Hepatocyte (in vitro differentiated cells): ENCODE data around the gene IL22RA1. TPM values are rescaled to one million over a fixed set of nuclear protein-coding genes. Genes with fewer than 3 reads are reported as not detected.

Source experiments
- DNase-seq: peaks from one replicate; pipeline ENCODE4 v3.0.0-alpha.2; 2016; ENCODE audit warnings: low spot score
- H2AFZ ChIP-seq: fragments of 200-600 bp; sonication (generic); 2 replicates; pipeline ENCODE4 v1.6.0; 2016; ENCODE audit warnings: antibody characterized with exemption, mild to moderate bottlenecking
- H3K27ac ChIP-seq: fragments of 200-600 bp; sonication (generic); 2 replicates; pipeline ENCODE4 v1.5.1; 2016; ENCODE audit warnings: mild to moderate bottlenecking
- H3K27me3 ChIP-seq: fragments of 200-600 bp; sonication (generic); 2 replicates; pipeline ENCODE4 v1.6.1; 2016
- H3K36me3 ChIP-seq: fragments of 200-600 bp; sonication (generic); replicated peaks from 2 replicates; pipeline ENCODE4 v1.5.1; 2016; ENCODE audit warnings: low read depth; ENCODE audit not compliant: insufficient read depth
- H3K4me1 ChIP-seq: fragments of 200-600 bp; sonication (generic); 2 replicates; pipeline ENCODE4 v1.5.1; 2016; ENCODE audit warnings: mild to moderate bottlenecking, moderate library complexity; ENCODE audit not compliant: insufficient read depth
- H3K4me2 ChIP-seq: fragments of 200-600 bp; sonication (generic); 2 replicates; pipeline ENCODE4 v1.6.0; 2016
- H3K4me3 ChIP-seq: fragments of 200-600 bp; sonication (generic); 2 replicates; pipeline ENCODE4 v1.5.1; 2016; ENCODE audit warnings: mild to moderate bottlenecking
- H3K79me2 ChIP-seq: fragments of 200-600 bp; sonication (generic); 2 replicates; pipeline ENCODE4 v1.6.0; 2017; ENCODE audit warnings: mild to moderate bottlenecking
- H3K9me2 ChIP-seq: fragments of 200-600 bp; sonication (generic); replicated peaks from 2 replicates; pipeline ENCODE4 v1.6.0; 2017; ENCODE audit warnings: mild to moderate bottlenecking; ENCODE audit not compliant: insufficient read depth
- H3K9me3 ChIP-seq: fragments of 200-600 bp; sonication (generic); 2 replicates; pipeline ENCODE4 v1.5.1; 2016; ENCODE audit warnings: low read depth, mild to moderate bottlenecking
- H4K20me1 ChIP-seq: fragments of 200-600 bp; sonication (generic); 2 replicates; pipeline ENCODE4 v1.6.0; 2016; ENCODE audit warnings: mild to moderate bottlenecking; ENCODE audit not compliant: insufficient read depth, poor library complexity, severe bottlenecking
- EZH2 ChIP-seq: fragments of 200-600 bp; sonication (generic); IDR thresholded peaks from 2 replicates; pipeline ENCODE4 v1.6.1; 2016; ENCODE audit warnings: antibody characterized with exemption, mild to moderate bottlenecking, borderline replicate concordance
- EZH2phosphoT487 ChIP-seq: fragments of 200-600 bp; sonication (generic); IDR thresholded peaks from one replicate; pipeline ENCODE4 v1.6.1; 2018; ENCODE audit warnings: antibody characterized with exemption, mild to moderate bottlenecking, low read depth, moderate library complexity; ENCODE audit not compliant: unreplicated experiment, severe bottlenecking
- WGBS: methylation state at CpG from one replicate; pipeline ENCODE4 v1.1.6; 2016; ENCODE audit warnings: low lambda C conversion rate; ENCODE audit errors: missing lambda C conversion rate; 5-methylcytosine and 5-hydroxymethylcytosine counted together
- polyA plus RNA-seq: library from polyadenylated mRNA; unstranded; fragments of >200 nt; fragmentation: Nextera tagmentation; extraction: Ambion mirVana; gene quantifications from 2 replicates; pipeline ENCODE4 v1.2.1, GENCODE V29; 2016
- total RNA-seq: library from RNA; depleted of rRNA; stranded (reverse); fragments of >200 nt; gene quantifications from 2 replicates; pipeline ENCODE4 v1.2.3, GENCODE V29; 2014
- TF ChIP-seq, protein P1 (sequence below): fragments of 200-600 bp; sonication (generic); IDR thresholded peaks from 2 replicates; pipeline ENCODE4 v1.5.1; 2016; ENCODE audit warnings: antibody characterized with exemption, mild to moderate bottlenecking; ENCODE audit not compliant: poor library complexity

Gene IL22RA1
- total and polyA plus RNA-seq, 2 experiments from 2014 or later = 6.1 to 8.2 TPM

DNA sequence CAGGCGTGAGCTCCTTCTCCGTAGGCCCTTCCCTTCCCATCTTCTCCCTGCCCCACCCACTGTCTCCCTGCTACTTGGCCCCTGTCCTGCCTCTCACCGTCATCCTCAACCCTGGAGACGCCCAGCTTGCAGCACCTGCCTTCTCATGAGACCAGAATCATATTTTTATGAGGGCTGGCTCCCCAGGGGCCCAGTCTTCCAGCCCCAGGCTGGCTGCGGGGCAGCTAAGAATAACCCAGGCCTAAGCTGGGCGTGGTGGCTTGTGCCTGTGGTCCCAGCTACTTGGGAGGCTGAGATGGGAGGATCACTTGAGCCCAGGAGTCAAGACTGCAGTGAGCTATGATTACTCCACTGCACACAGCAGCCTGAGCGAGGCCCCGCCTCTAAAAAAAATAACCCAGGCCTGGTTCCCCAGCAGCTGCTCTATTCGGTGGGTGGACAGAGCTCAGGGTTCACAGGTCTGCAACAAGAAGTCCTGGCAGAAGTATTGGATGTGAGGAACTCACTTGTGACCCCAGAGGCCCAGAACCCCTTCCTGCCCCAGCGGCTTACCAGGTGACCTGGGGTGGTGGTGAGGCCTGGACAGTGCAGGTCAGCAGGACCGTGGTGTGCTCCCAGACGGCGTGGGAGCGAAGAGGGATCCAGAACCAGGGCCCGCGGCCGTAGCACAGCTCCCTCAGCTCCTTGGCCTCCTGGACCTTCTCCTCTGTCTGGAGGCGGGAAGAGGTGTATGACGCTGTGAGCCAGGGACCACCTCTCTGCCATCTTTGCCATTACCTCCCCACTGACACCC, 37.4 kb downstream of the IL22RA1 start:
- Histone ChIP-seq H4K20me1 (no peaks in the 10 kb centered on the region), H3K4me2 (no peak overlapping the region), H3K36me3 (no peaks in the 10 kb centered on the region), H3K9me2 (no peaks in the 10 kb centered on the region), H3K27ac (peak overlapping the region; percentile 90), H3K4me3 (no peak overlapping the region), H3K79me2 (no peaks in the 10 kb centered on the region), H3K9me3 (no peaks in the 10 kb centered on the region), H3K4me1 (peaks cover 27% of the 10 kb centered on the region), H2AFZ (no peak overlapping the region), H3K27me3 (no peaks in the 10 kb centered on the region)
- DNase-seq = peak; percentile 28
- TF ChIP-seq EZH2phosphoT487 = no peak
- TF ChIP-seq, protein P1, sequence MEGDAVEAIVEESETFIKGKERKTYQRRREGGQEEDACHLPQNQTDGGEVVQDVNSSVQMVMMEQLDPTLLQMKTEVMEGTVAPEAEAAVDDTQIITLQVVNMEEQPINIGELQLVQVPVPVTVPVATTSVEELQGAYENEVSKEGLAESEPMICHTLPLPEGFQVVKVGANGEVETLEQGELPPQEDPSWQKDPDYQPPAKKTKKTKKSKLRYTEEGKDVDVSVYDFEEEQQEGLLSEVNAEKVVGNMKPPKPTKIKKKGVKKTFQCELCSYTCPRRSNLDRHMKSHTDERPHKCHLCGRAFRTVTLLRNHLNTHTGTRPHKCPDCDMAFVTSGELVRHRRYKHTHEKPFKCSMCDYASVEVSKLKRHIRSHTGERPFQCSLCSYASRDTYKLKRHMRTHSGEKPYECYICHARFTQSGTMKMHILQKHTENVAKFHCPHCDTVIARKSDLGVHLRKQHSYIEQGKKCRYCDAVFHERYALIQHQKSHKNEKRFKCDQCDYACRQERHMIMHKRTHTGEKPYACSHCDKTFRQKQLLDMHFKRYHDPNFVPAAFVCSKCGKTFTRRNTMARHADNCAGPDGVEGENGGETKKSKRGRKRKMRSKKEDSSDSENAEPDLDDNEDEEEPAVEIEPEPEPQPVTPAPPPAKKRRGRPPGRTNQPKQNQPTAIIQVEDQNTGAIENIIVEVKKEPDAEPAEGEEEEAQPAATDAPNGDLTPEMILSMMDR = no peak
- 89% methylated on average over 19 of the region's 19 CpGs for WGBS

GRCh38 chr1:24104854-24105253, 38.1 kb downstream of the IL22RA1 start:
- no peaks in the 10 kb centered on the region for H4K20me1 ChIP-seq
- H3K9me2 ChIP-seq = no peaks in the 10 kb centered on the region
- no peaks in the 10 kb centered on the region for H3K27me3 ChIP-seq
- no peak for TF ChIP-seq EZH2phosphoT487
- no peak for TF ChIP-seq EZH2
- TF ChIP-seq, protein P1 = no peak
- no peak overlapping the region for H3K4me2 ChIP-seq
- DNase-seq = no peak
- H3K36me3 ChIP-seq = no peaks in the 10 kb centered on the region
- H3K4me1 ChIP-seq = peaks cover 27% of the 10 kb centered on the region
- H3K79me2 ChIP-seq = no peaks in the 10 kb centered on the region
- H2AFZ ChIP-seq = no peak overlapping the region
- 92% methylated on average over 7 of the region's 7 CpGs for WGBS
- no peak overlapping the region for H3K4me3 ChIP-seq
- H3K9me3 ChIP-seq = no peaks in the 10 kb centered on the region
- peak overlapping the region; percentile 90 for H3K27ac ChIP-seq

DNA sequence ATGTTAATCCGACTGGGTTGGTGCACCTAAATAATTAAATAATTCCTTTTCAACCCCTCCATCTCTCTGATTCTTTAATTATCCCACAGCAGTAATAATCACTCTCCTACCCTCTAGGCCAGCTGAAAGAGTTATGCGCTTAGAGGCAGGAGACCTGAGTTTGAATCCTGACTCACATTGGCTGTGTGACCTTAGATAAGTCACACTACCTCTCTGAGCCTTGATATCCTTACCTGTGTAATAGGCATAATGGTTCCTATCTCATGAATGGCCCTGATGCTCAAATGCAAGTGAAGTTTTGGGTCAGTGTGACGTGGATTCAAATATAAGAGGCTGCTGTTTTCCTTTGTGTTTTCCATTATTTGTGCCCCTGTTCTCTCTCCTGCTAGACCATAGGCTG, 39.1 kb downstream of the IL22RA1 start:
- Histone ChIP-seq H3K27ac (peak overlapping the region; percentile 90), H3K36me3 (no peaks in the 10 kb centered on the region), H3K4me1 (peaks cover 27% of the 10 kb centered on the region), H3K27me3 (no peaks in the 10 kb centered on the region), H3K79me2 (no peaks in the 10 kb centered on the region), H4K20me1 (no peaks in the 10 kb centered on the region), H3K9me3 (no peaks in the 10 kb centered on the region), H2AFZ (no peak overlapping the region), H3K4me2 (no peak overlapping the region), H3K4me3 (no peak overlapping the region), H3K9me2 (no peaks in the 10 kb centered on the region)
- WGBS = 84% methylated on average over 3 of the region's 3 CpGs
- no peak for TF ChIP-seq EZH2phosphoT487
- TF ChIP-seq, protein P1 = no peak
- no peak for TF ChIP-seq EZH2
- no peak for DNase-seq
